Stimulated activated CD8-positive, alpha-beta memory T cell treated with anti-CD3 and anti-CD28 coated beads, Interleukin-4, amount 100 ng/mL, for 1 hour (primary cell): ENCODE results near the gene PCDHGA12.
"Not testable (repeated sequence)": the region's sequence is repeated elsewhere in the genome, so short reads cannot be mapped to it uniquely, and the experiment has no call there.

Experiments used
- DNase-seq, 2 donors: peaks; one replicate each; pipeline ENCODE4 v3.0.0-alpha.2; 2020; ENCODE audit warnings: low read depth in 2 of 2, low spot score in 1 of 2

The PCDHGA12 gene

DNA sequence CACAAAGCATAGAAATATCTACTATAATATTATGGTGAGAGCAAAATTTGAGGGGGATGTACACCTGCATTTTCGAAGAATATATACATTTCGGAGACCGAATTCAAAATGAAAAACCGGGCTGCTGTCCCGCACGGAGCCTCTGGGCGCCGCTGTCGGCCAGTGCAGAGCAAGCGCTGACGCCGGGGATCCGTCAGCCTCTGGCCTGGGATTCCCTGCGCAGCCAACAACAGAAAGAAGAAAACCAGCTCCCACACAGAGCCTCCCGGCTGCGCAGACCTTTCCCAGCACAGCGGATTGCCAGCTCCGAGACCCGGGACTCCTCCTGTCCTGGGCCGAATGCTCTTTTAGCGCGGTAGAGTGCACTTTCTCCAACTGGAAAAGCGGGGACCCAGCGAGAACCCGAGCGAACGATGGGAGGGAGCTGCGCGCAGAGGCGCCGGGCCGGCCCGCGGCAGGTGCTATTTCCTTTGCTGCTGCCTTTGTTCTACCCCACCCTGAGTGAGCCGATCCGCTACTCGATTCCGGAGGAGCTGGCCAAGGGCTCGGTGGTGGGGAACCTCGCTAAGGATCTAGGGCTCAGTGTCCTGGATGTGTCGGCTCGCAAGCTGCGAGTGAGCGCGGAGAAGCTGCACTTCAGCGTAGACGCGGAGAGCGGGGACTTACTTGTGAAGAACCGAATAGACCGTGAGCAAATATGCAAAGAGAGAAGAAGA lies 22.4 kb upstream of the PCDHGA12 start, which contains the start of gene PCDHGB6:
PCDHGB6 (plus strand) TSS at position 232 of the 716 bp plus-strand sequence; CDS start at position 414, 182 bp downstream.
- DNase-seq: not testable (repeated sequence)

GRCh38 chr5:141409598-141410306 lies 20.6 kb upstream of the PCDHGA12 start:
- no peak for DNase-seq

DNA sequence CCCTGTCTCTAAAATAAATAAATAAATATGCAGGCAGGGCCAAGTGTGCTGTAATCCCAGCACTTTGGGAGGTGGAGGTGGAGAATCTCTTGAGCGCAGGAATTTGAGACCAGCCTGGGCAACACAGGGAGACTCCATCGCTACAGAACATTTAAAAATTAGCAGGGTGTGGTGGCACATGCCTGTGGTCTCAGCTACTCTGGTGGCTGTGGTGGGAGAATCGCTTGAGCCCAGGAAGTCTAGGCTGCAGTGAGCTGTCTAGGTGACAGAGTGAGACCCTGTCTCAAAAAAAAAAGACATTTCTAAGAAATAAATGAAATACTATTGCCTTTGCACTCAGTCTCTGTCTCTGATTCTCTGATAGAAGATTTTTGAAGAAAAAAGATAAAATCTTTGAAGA lies 18.7 kb upstream of the PCDHGA12 start:
- no peak for DNase-seq

- DNase-seq: no peak
Measured at GRCh38 chr5:141412854-141413539, 17.3 kb upstream of the PCDHGA12 start, which contains the start of gene PCDHGA10. PCDHGA10 (plus strand) TSS chr5:141412987; CDS start chr5:141413176, 189 bp downstream.

DNA sequence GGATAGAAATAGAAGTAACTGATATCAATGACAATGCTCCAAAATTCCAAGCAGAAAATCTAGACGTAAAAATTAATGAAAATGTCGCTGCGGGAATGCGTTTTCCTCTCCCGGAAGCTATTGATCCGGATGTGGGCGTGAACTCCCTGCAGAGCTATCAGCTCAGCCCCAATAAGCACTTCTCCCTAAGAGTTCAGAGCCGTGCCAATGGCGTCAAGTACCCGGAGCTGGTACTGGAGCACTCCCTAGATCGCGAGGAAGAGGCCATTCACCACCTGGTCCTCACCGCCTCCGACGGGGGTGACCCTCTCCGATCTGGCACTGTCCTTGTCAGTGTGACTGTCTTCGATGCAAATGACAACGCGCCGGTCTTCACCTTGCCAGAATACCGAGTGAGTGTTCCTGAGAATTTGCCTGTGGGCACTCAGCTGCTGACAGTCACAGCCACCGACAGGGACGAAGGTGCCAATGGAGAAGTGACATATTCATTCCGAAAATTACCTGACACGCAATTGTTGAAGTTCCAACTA lies 16.7 kb upstream of the PCDHGA12 start:
- no peak for DNase-seq

GRCh38 chr5:141414548-141415274 lies 15.6 kb upstream of the PCDHGA12 start:
- DNase-seq: not testable (repeated sequence)

DNA sequence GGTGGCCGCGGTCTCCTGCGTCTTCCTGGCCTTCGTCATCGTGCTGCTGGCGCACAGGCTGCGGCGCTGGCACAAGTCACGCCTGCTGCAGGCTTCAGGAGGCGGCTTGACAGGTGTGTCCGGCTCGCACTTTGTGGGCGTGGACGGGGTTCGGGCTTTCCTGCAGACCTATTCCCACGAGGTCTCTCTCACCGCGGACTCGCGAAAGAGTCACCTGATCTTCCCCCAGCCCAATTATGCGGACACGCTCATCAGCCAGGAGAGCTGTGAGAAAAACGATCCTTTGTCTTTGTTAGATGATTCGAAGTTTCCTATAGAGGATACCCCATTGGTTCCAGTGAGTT lies 15.1 kb upstream of the PCDHGA12 start:
- not testable (repeated sequence) for DNase-seq

- DNase-seq: not testable (repeated sequence)
Measured at GRCh38 chr5:141417494-141418172, 12.7 kb upstream of the PCDHGA12 start, which contains the start of gene PCDHGB7. PCDHGB7 (plus strand) TSS chr5:141417677; CDS start chr5:141417860, 183 bp downstream.

- no peak for DNase-seq
Measured at GRCh38 chr5:141419074-141419880, 11.0 kb upstream of the PCDHGA12 start.

DNA sequence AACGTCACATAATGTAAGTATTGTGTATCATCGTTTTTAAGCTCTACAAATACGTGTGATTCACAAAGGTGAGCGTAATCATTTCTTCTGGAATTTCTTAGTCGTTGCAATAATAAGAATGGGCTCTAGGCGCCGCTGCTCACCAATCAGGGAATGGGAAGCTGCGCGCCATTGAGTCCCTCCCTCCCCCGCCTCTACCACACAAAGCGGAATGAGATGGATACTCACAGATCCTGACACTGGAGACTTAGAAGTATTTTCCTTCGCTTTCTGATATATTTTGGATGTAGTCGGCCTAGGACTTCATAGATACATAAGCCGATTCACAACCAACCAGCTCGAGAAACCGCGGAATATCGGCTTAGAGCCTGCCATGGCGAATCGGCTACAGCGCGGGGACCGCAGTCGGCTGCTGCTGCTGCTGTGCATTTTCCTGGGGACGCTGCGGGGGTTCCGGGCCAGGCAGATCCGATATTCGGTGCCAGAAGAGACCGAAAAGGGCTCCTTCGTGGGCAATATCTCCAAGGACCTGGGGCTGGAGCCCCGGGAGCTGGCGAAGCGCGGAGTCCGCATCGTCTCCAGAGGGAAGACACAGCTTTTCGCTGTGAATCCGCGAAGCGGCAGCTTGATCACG lies 9.3 kb upstream of the PCDHGA12 start, which contains the start of gene PCDHGA11:
PCDHGA11 (plus strand) TSS at position 197 of the 634 bp plus-strand sequence; CDS start at position 374, 177 bp downstream.
- DNase-seq: no peak

DNA sequence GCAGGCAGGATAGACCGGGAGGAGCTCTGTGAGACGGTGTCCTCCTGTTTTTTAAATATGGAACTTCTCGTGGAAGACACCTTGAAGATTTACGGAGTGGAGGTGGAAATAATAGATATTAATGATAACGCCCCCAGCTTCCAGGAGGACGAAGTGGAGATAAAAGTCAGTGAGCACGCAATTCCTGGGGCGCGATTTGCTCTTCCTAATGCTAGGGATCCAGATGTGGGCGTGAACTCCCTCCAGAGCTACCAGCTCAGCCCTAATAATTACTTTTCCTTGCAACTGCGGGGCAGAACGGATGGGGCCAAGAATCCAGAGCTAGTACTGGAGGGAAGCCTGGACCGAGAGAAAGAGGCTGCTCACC lies 8.8 kb upstream of the PCDHGA12 start:
- DNase-seq: no peak

DNA sequence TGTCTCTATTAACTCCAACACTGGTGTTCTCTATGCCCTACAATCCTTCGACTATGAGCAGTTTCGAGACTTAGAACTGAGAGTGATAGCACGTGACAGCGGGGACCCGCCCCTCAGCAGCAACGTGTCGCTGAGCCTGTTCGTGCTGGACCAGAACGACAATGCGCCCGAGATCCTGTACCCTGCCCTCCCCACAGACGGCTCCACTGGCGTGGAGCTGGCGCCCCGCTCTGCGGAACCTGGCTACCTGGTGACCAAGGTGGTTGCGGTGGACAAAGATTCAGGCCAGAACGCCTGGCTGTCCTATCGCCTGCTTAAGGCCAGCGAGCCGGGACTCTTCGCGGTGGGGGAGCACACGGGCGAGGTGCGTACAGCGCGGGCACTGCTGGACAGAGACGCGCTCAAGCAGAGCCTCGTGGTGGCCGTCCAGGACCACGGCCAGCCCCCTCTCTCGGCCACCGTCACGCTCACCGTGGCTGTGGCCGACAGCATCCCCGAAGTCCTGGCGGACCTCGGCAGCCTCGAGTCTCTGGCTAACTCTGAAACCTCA lies 7.5 kb upstream of the PCDHGA12 start:
- DNase-seq: no peak

DNA sequence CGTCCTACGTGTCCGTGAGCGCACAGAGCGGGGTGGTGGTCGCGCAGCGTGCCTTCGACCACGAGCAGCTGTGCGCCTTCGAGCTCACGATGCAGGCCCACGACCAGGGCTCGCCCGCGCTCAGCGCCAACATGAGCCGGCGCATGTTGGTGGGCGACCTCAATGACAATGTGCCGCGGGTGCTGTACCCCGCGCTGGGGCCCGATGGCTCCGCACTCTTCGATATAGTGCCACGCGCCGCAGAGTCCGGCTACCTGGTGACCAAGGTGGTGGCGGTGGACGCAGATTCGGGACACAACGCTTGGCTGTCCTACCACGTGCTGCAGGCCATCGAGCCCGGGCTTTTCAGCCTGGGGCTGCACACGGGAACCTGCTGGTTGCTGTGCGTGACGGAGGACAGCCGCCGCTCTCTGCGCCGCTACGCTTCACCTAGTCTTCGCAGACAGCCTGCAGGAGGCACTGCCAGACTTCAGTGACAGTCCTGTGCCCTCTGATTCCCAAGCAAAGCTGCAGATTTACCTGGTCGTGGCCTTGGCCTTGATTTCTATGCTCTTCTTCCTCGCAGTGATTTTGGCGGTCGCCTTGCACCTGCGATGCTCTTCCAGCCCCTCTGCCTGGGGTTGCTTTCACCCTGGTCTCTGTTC lies 2.4 kb upstream of the PCDHGA12 start:
- no peak for DNase-seq

- DNase-seq: no peak
Measured at GRCh38 chr5:141431286-141431685, 979 bp downstream of the PCDHGA12 start.

DNA sequence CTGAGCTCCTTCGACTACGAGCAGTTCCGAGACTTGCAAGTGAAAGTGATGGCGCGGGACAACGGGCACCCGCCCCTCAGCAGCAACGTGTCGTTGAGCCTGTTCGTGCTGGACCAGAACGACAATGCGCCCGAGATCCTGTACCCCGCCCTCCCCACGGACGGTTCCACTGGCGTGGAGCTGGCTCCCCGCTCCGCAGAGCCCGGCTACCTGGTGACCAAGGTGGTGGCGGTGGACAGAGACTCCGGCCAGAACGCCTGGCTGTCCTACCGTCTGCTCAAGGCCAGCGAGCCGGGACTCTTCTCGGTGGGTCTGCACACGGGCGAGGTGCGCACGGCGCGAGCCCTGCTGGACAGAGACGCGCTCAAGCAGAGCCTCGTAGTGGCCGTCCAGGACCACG lies 2.0 kb downstream of the PCDHGA12 start:
- DNase-seq: not testable (repeated sequence)

GRCh38 chr5:141432726-141433125 lies 2.4 kb downstream of the PCDHGA12 start:
- DNase-seq: not testable (repeated sequence)

DNA sequence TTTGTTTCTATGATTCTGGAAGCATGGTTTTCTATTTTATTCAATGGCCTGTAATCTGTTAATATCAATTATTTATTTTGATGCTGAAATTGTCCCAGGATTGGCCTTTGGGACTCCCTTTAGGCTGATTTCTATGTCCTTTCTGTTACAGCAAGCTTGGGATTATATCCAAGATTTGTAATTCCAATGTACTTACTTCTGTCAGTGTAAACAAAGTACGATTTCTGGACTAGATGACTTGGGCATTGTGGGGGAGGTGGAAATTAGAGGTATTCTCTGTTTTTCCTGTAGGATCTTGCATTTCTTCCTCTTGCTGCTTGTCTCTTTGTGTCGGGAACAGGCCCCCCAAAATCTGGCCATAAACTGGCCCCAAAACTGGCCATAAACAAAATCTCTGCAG lies 3.7 kb downstream of the PCDHGA12 start:
- no peak for DNase-seq

GRCh38 chr5:141437221-141437620 lies 6.9 kb downstream of the PCDHGA12 start:
- DNase-seq: no peak
